HG03378 (cell line): ENCODE data around the gene ZKSCAN5.
"Not testable (repeated sequence)": the region's sequence is repeated elsewhere in the genome, so short reads cannot be mapped to it uniquely, and the experiment has no call there.

Source experiments
- ATAC-seq: cut with Tn5 transposase; IDR thresholded peaks from one replicate; pipeline ENCODE4 v1.9.1; 2021; ENCODE audit warnings: mild to moderate bottlenecking, moderate library complexity; ENCODE audit not compliant: unreplicated experiment

Gene ZKSCAN5

DNA sequence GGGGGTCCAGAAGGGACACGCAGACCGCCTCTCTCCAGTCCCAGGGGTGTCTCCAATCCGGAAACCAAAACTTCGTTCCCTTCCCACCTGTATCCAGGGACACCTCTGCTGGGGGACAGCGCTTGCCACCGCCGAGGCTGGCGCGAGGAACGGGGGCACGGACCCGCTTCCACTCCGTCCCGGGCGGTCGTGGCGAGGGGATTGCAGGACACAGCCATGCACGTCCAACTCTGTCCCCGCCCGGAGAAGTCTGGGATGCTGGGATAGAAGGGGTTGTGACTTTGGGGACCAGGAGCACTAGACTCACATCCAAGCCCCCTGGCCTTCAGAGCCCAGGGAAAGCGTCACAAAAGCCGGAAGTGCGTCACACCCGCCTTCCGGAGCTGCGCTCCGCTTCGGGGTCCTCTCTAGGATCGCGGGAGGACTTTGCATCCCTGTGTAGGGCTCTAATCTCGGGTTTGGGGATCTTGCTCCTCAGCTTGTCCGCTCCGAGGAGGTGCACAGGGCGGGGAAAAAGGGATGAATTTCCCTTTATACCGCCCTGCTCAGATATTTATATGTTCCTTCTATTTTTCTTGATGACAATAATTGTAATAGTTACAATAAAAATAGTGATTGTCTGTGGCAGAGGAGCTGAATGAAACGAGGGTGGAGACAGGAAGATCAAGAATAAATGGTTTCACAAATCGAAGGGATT lies 47.5 kb downstream of the ZKSCAN5 start, which contains the start of gene FAM200A:
FAM200A (minus strand) TSS at position 348 of the 697 bp plus-strand sequence. CDS start 3,707 bp downstream, outside the sequence.
- ATAC-seq: peak; percentile 83

DNA sequence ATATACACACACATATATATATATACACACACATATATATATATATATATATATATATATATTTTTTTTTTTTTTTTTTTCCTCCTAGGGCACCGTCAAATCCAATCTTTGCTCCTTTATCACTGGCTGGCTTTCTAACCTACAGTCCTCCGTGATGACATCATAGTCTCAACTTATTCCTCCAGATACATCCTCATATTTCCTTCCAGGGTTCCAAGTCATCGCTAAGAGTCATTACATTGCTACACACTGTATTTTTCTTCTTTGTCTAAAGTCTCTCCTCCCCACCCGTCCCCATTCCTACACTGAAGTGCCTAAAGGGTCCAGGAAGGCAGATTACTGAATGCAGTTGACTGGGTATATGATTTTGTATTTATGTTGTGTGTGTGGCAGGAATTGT lies 48.6 kb downstream of the ZKSCAN5 start:
- ATAC-seq: no peak

DNA sequence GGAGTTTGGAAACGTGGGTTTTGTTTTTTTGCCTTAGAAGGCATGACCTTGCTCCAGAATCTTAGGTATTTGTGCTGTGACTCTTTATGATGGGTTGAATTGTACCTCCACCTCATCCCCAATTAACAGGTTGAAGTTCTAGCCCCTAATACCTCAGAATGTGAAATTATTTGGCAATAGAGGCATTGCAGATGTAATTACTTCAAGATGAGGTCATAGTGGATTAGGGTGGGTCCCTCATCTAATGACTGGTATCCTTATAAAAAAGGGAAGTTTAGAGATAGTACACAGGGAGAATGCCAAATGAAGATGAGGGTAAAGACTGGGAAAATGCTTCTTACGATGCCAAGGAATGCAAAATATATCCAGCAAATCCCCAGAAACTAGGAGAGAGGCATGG lies 50.5 kb downstream of the ZKSCAN5 start:
- ATAC-seq: no peak

DNA sequence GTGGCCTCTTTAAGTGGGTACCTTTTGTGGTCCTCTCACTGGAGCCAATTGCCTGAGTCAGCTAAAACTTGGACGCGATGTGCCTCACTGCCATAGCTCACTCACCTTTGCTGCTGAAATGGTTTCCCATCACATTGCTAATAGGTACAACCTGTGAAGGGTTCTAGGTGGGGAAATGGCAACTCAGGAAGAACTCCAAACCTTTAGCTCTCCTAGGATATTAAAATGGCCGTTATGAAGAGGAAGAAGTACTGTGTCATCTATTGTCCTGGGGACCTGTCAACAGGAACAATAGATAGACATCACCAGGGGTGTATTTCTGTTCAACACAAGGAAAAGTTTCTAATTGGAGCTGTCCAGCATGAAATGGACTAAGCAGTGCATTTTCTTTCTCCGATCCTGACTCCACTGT lies 52.7 kb downstream of the ZKSCAN5 start:
- no peak for ATAC-seq

DNA sequence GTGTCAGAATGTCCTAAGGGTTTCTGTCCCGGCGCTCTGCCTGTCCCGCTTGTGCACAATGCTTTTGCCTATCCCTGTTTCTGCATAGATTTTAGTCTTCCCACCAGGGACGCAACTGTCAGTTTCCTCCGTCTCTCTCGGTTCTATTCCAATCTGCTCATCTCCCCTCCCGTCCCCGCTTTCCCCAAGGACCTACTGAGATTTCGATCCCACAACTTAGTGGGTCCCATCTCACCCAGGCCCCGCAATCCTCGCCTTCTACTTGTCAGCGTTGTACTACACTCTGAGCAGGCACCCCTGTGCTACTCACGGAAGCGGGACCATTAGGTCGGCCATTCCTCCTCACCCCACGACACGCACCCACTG lies 53.5 kb downstream of the ZKSCAN5 start:
- no peak for ATAC-seq

DNA sequence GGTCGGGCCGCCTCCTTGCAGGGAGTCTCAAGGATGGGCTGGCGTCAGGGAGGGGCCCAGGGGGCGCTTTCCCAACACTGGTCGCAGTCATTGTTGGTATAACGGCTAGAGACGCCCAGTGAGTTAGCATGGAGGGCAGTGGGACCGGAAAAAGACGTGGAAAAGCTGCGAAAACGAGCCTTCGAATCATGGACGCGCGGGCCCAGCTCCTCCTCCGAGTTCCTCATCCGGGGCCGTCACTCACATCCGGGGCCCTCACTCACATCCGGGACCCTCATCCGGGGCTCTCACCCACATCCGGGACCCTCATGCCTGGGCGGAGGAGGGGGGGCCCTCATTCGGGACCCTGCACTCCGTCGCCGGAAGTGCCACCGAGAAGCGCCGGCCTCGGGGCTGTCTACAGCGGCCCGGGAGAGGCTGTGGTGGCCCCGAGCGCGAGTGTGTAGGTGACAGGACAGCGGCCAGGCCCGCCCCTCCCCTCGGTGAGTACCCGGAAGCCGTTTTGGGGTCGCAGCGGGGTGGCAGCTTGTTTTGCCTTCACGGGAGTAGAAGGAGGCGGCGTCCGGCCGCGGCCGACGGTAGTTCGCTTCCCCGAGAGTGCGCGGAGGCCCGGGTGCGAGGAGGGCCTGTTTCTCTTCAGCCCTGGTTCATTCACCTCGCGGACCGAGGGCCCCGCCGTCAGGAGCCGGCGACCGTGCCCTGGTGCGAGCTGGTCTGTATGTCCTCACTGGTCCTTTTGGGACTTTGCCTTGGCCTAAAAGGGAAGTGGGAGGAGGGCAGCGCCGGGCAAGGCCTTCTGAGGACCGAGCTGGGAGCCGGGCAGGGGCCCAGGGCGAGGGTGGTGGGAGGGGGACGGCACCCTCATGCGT lies 54.1 kb downstream of the ZKSCAN5 start, which contains the start of gene ZNF655:
ZNF655 (plus strand) TSS at position 337 of the 869 bp plus-strand sequence. CDS start 1,918 bp downstream, outside the sequence.
- peak; percentile 54 for ATAC-seq

DNA sequence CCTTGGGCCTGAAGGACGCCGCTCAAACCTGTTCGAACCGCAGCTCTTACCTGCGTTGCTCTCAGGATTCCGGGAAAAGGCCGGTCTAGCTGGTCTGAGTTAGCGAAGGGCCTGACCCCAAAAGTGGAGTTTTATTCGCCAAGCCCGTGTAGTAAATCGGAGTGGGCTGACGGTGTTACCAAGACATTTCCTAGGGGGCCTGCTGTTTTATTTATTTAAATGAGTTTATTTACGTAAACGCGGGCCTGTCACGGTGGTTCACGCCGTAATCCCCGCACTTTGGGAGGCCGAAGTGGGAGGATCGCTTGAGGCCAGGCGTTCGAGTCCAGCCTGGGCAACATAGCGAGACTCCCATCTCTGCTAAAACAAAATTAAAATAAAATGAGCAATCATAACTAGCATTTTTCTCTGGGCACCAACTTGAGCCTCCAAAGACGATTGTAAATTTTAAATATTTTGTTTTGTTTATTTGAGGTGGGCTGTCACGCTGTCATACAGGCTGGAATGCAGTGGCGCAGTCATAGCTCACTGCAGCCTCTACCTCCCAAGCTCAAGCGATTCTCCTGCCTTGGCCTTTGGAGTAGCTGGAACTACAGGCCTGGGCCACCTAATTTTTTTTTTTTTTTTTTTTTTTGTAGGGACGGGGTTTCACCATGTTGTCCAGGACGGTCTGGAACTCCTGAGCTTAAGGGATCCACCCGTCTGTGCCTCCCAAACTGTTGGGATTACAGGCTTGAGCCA lies 54.9 kb downstream of the ZKSCAN5 start:
- no peak for ATAC-seq

DNA sequence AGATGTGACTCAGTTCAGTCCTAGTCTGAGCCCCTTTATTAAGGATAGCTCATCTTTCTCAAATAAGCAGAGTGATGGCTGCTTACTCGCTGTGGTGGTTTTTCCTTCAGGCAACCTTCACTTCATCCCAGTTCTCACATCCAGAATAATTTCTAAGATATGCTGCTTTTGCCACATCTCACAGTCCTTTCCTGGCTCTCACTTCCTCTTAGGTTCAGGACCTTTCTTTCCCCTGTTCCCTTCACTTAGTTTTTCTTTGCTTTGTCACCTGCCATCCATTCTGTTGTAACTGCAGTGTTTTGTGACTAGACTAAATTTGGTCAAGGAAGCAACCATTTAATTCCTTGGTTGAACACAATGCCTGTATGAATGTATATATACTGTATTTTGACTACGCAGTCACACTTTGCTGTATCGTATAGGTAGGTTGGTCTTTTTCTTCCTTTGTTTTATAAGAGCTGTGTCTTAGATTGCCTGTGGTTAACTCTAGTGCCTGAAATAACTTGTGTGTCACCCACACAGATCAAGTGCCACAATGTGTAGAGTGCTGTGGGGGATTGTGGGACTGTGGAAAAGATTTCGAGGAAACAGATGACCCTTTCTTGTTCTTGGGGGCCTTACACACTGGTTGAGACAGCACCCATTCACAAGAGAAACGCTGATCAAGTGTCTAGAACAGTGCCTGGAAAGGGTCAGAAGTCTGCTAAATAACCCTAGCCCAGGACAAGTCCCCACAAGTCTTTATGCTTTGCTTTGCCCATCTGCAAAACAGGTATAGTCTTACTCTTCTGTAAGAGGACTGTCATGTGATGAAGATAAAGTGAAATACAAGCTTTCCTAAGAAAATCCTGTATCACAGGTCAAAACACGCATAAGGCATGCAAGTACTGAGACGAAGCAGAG lies 56.6 kb downstream of the ZKSCAN5 start:
- ATAC-seq: no peak

DNA sequence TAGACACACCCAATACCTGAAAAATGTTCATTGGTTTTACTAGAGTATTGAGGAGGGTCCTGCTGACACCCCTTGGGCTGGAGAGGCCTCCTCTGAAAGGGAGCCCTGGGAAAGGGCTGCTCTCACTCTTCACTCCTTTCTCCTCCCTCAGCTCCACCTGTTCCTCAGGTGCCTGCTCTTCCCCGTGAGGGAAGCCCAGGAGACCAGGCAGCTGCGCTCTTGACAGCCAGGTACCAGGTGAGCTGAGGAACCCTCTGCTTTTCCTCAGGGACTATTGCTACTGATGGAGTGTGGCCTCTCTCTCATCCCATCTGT lies 57.2 kb downstream of the ZKSCAN5 start:
- no peak for ATAC-seq

DNA sequence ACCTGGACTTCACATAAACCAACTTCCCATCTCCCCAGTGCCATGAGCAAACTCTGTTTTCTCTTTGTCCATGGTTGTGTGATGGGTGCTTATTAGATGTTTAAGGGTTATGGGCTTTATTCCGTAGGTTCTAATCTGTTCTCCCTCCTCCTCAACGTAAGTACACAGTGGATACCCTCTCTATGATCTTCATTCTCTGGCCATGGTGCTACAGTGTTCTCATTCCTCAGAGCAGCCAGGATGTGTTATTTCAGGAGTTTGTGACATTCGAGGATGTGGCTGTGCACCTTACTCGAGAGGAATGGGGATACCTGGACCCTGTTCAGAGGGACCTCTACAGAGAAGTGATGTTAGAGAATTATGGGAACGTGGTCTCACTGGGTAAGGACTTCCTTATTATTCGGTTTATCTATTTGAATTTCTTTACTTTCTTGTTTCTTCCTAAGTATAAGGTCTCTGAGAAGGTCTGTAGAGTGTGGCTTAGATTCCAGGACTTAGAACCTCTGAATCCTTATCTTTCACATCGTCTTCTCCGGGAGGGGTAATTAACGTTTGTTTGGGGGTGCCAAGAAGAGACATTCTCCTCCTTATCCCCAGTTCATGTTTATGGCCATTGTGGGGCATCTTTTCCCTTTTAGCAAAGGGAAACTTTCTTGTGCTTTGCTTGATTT lies 57.8 kb downstream of the ZKSCAN5 start:
- ATAC-seq: no peak

DNA sequence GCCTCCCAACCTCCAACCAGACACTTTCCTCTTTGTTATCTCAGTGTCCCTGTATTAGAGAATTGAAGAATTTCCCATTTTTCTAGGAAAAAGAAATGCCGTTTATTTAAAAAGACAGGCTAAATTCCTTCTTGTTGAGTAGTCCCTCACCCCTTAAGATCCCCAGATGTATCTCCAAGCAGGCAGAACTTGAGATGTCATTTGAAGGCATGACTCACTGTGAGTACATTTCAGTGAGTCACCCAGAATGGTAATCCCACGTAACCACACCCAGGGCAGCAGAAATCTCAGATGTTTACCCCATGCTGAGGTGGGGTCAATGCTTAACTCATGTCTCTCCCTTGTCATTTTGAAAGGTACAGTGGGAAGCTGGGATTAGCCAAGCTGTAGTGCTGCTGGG lies 58.4 kb downstream of the ZKSCAN5 start:
- no peak for ATAC-seq

DNA sequence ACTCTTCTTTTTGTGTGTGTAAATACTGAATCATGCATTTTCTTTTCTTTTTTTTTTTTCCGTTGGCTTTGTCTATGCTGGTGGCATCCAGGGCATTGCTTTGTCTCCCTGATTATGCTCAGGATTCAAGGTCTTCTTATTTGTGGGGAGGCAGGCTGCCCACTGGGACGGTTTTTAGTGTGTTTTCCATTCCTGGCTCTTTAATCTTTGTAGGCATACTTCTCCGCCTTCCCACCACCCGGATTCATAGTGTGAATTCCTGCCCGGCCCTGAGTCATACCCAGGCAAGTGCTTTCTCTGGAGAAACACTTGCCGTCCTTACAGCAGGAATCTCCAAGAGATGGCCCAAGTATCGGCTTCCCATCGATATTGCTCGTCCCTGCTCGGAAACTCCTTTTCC lies 59.2 kb downstream of the ZKSCAN5 start:
- ATAC-seq: no peak

DNA sequence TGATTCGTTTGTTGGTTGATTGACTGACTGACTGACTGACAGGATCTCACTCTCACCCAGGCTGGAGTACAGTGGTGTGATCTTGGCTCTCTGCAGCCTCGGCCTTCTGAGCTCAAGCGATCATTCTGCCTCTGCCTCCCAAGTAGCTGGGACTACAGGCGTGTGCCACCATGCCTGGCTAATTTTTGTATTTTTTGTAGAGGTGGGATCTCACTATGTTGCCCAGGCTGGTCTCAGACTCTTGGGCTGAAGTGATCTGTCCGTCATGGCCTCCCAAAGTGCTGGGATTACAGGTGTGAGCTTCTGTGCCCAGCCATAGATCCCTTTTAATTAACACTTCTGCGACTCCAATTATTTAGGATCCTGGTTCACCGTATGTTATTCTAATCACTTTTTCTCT lies 64.3 kb downstream of the ZKSCAN5 start:
- ATAC-seq: not testable (repeated sequence)

DNA sequence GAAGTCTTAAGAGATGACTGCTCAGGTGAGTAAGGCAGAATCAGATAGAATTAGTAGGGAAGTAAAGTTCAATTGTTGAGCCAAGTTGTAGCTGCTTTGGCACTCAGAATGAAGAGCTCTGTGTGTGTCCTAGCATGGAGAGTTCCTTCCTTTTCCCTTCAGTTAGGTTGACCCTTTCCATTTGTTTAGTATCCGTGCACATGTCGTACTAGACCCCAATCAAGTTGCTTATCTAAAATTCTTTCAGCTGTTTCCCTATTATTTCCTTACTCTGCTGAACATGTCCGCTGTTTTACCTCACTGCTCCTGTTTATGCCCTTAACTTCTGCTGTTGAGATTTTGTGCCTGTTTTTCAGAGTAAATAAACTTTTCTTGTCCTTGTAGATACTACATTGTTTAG lies 67.3 kb downstream of the ZKSCAN5 start:
- ATAC-seq: no peak

DNA sequence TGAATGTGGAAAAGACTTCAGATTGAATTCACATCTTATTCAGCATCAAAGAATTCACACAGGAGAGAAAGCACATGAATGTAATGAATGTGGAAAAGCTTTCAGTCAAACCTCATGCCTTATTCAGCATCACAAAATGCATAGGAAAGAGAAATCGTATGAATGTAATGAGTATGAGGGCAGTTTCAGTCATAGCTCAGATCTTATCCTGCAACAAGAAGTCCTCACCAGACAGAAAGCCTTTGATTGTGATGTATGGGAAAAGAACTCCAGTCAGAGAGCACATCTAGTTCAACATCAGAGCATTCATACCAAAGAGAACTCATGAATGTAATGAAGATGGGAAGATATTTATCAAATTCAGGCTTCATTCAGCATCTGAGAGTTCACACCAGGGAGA lies 68.8 kb downstream of the ZKSCAN5 start:
- no peak for ATAC-seq

DNA sequence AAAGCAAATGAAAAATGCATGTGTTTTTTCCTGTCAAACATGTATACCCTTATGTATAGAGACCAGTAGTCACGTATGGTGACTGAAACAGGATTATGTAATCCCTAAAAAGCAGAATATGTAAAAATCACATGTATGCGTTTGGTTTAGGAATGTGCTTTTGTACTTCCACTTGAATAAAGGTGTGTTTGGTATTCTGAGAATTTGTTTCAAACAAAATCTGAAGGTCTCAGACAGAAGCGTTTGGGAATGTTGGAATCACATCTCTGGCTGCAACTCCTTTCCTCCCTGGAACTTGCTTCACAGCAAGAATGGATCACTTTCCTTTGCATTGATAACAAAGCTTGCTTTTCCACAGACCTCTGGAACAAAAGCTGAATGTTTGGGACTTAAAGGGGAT lies 71.8 kb downstream of the ZKSCAN5 start:
- no peak for ATAC-seq

DNA sequence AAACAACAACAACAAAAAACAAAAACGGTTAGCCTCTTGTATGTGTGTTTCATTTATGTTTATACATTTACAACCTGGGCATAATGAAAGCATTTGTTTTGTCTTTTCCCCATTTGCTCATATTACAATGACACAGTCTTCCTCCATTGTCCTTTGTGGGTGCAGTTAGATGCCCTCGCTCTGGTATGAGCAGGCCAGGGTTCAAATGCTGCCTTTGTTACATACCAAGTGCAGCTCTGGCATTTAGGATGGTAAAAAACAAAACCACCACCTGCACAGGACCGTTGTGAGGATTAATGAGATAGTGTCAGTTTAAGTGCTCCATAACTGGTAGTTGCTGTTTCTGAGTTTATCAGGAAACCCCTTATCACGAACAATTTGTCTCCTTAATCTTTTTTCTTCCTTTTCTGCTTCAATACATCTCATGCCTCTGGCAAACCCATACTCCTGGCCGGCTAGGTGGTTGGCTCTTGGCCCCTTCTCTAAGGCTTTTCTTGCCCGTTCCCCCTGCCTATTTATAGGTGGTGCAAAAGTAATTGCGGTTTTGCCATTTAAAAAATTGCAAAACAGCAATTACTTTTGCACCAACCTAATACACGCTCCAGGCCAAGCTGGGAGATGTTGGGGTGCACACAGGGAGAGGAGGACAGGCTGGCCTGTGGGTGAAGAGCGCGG lies 75.0 kb downstream of the ZKSCAN5 start:
- ATAC-seq: no peak

DNA sequence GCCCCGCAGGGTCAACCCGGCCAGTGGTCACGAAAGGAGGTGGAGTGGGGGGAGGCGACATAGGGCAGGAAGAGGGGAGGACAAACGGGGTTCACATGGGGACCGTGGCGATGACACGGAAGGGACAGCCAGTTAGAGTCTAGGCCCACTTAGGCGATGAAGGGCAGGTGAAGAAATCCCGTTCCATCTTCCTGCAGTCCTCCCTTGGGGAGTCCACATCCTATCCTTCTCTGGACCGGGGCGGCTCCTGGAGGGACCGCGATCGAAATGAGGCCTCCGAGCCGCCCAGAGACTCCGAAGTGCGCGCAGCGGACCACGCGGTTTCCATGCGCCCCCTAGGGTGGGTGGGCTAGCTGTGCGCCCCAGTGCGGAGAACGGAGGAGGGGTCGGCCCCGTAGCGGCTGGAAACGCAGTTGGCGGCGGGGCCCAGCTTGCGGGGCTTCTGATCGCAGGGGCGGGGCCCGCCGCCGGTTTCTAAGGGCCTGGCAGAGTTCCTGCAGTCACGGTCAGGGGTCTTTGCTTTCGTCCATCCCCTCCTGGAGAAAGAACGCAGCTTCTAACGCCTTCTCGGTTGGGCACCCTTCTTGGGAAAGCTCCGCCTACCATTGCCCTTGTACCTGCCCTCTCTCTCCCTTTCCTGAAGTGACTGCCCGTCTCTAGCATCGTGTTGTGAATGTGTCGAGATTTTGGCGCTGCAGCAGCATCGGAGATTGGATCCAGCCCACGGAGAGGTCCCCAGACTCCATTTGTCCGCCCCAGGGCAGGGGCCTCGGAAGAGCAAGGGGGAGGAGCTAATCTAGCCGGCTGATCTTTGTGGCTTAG lies 75.7 kb downstream of the ZKSCAN5 start:
- ATAC-seq: no peak
